HEK293 (cell line): Measurements from ENCODE around the gene NPFFR2.

Experiments
- CTCF ChIA-PET: fragments of 350-600 bp; formaldehyde crosslinking; extraction: SDS; loops from one replicate; lab custom pipeline; 2021; ENCODE audit warnings: antibody characterized with exemption; lab: Yijun Ruan, JAX
- POLR2A ChIA-PET: fragments of 300-600 bp; formaldehyde crosslinking; extraction: SDS; loops from one replicate; lab custom pipeline; 2020; ENCODE audit warnings: antibody characterized with exemption, inconsistent platforms; lab: Yijun Ruan, JAX
- H3K27ac ChIP-seq: fragments of 200-500 bp; sonication (Bioruptor generic); 2 replicates; pipeline ENCODE4 v1.5.1; 2014; ENCODE audit warnings: low read depth, low read length, control low read depth, inconsistent platforms; ENCODE audit errors: extremely low read depth
- H3K36me3 ChIP-seq, 2 experiments: fragments of 200-500 bp in 1 of 2; sonication (Bioruptor generic) in 1 of 2; 1 replicate in 1 of 2; 2 replicates in 1 of 2; pipeline ENCODE4 v1.5.1; 2014 to 2017; ENCODE audit warnings: inconsistent platforms in 2 of 2, low read length in 2 of 2; ENCODE audit not compliant: control insufficient read depth in 2 of 2, insufficient read depth in 1 of 2
- H3K4me1 ChIP-seq: fragments of 200-500 bp; sonication (Bioruptor generic); 2 replicates; pipeline ENCODE4 v1.5.1; 2014; ENCODE audit warnings: mild to moderate bottlenecking, low read length, inconsistent platforms; ENCODE audit not compliant: control insufficient read depth, insufficient read depth
- H3K4me3 ChIP-seq: 2 replicates; pipeline ENCODE4 v1.5.1; 2011; ENCODE audit warnings: low read depth, mild to moderate bottlenecking, control low read depth, low read length, moderate library complexity
- H3K9me3 ChIP-seq: fragments of 200-500 bp; sonication (Bioruptor generic); 2 replicates; pipeline ENCODE4 v1.5.1; 2014; ENCODE audit warnings: low read depth, low read length, inconsistent platforms; ENCODE audit not compliant: control insufficient read depth, insufficient read depth
- GLI2 ChIP-seq: fragments of 450-650 bp; formaldehyde crosslinking; IDR thresholded peaks from 2 replicates; pipeline ENCODE4; 2017; ENCODE audit warnings: missing biosample characterization, missing genetic modification characterization, low read depth, borderline replicate concordance
- HOXC10 ChIP-seq: sonication (generic); formaldehyde crosslinking; IDR thresholded peaks from 2 replicates; pipeline ENCODE4 v1.8.1; 2023; ENCODE audit warnings: mild to moderate bottlenecking, missing genetic modification reagents
- KLF9 ChIP-seq: fragments of 450-650 bp; formaldehyde crosslinking; IDR thresholded peaks from 2 replicates; pipeline ENCODE4 v1.5.1; 2016; ENCODE audit warnings: missing biosample characterization, missing genetic modification characterization, low read depth
- MEIS1 ChIP-seq: sonication (generic); formaldehyde crosslinking; IDR thresholded peaks from 2 replicates; pipeline ENCODE4 v1.8.1; 2022; ENCODE audit warnings: missing genetic modification reagents, mild to moderate bottlenecking, borderline replicate concordance
- OVOL3 ChIP-seq: fragments of 450-650 bp; formaldehyde crosslinking; IDR thresholded peaks from 2 replicates; pipeline ENCODE4 v1.5.1; 2016; ENCODE audit warnings: missing biosample characterization, missing genetic modification characterization
- SCRT1 ChIP-seq: fragments of 450-650 bp; formaldehyde crosslinking; IDR thresholded peaks from 2 replicates; pipeline ENCODE4 v1.5.1; 2016; ENCODE audit warnings: missing biosample characterization, missing genetic modification characterization, borderline replicate concordance
- SETDB1 ChIP-seq: IDR thresholded peaks from one replicate; pipeline ENCODE4 v1.6.1; 2017; ENCODE audit warnings: mild to moderate bottlenecking, low read length, moderate library complexity, mixed read lengths; ENCODE audit not compliant: insufficient read length
- SP3 ChIP-seq: fragments of 450-650 bp; formaldehyde crosslinking; IDR thresholded peaks from 2 replicates; pipeline ENCODE4 v1.5.1; 2016; ENCODE audit warnings: missing biosample characterization, missing genetic modification characterization
- TRIM28 ChIP-seq: IDR thresholded peaks from 2 replicates; pipeline ENCODE4 v1.6.1; 2011; ENCODE audit warnings: low read length, control low read depth, borderline replicate concordance
- WT1 ChIP-seq: fragments of 450-650 bp; formaldehyde crosslinking; IDR thresholded peaks from 2 replicates; pipeline ENCODE4 v1.5.1; 2016; ENCODE audit warnings: missing biosample characterization, missing genetic modification characterization
- YY1 ChIP-seq: fragments of 450-650 bp; formaldehyde crosslinking; IDR thresholded peaks from 2 replicates; pipeline ENCODE4 v1.5.1; 2018; ENCODE audit warnings: missing biosample characterization, missing genetic modification characterization
- ZBTB7A ChIP-seq: fragments of 450-650 bp; formaldehyde crosslinking; IDR thresholded peaks from 2 replicates; pipeline ENCODE4 v1.5.1; 2016; ENCODE audit warnings: low read depth, missing biosample characterization, missing genetic modification characterization
- ZIC2 ChIP-seq: fragments of 450-650 bp; formaldehyde crosslinking; IDR thresholded peaks from 2 replicates; pipeline ENCODE4 v1.5.1; 2016; ENCODE audit warnings: missing biosample characterization, missing genetic modification characterization
- ZNF155 ChIP-seq: fragments of 450-650 bp; formaldehyde crosslinking; IDR thresholded peaks from 2 replicates; pipeline ENCODE4 v1.5.1; 2016; ENCODE audit warnings: missing biosample characterization, missing genetic modification characterization
- ZNF221 ChIP-seq: fragments of 450-650 bp; formaldehyde crosslinking; IDR thresholded peaks from 2 replicates; pipeline ENCODE4 v1.5.1; 2017; ENCODE audit warnings: missing biosample characterization, missing genetic modification characterization, borderline replicate concordance
- ZNF324 ChIP-seq: fragments of 450-650 bp; formaldehyde crosslinking; IDR thresholded peaks from 2 replicates; pipeline ENCODE4 v1.5.1; 2016; ENCODE audit warnings: missing biosample characterization, missing genetic modification characterization
- ZNF362 ChIP-seq: fragments of 450-650 bp; formaldehyde crosslinking; IDR thresholded peaks from 2 replicates; pipeline ENCODE4 v1.5.1; 2016; ENCODE audit warnings: missing biosample characterization, missing genetic modification characterization
- ZNF423 ChIP-seq: fragments of 450-650 bp; formaldehyde crosslinking; IDR thresholded peaks from 2 replicates; pipeline ENCODE4 v1.5.1; 2016; ENCODE audit warnings: missing biosample characterization, missing genetic modification characterization
- ZNF639 ChIP-seq: fragments of 450-650 bp; formaldehyde crosslinking; IDR thresholded peaks from 2 replicates; pipeline ENCODE4 v1.5.1; 2016; ENCODE audit warnings: missing biosample characterization, missing genetic modification characterization
- ZNF76 ChIP-seq: fragments of 450-650 bp; formaldehyde crosslinking; IDR thresholded peaks from 2 replicates; pipeline ENCODE4; 2016; ENCODE audit warnings: low read depth, missing biosample characterization, missing genetic modification characterization, borderline replicate concordance
- ZNF768 ChIP-seq: fragments of 450-650 bp; formaldehyde crosslinking; IDR thresholded peaks from 2 replicates; pipeline ENCODE4 v1.5.1; 2018; ENCODE audit warnings: missing biosample characterization, mild to moderate bottlenecking, missing genetic modification characterization

Gene NPFFR2

GRCh38 chr4:71992571-71993312 lies 39.1 kb upstream of the NPFFR2 start (continued):
- TF ChIP-seq ZBTB7A (tag by site-specific recombination) (no peak), ZNF423 (no peak), SP3 (tag by site-specific recombination) (no peak), YY1 (no peak)
- TF ChIP-seq, all 188 proteins: peak for 0

- Histone ChIP-seq H3K4me3 (no peak overlapping the region), H3K4me1 (no peaks in the 10 kb centered on the region), H3K27ac (no peak overlapping the region), H3K36me3 (no peaks in the 10 kb centered on the region), H3K9me3 (no peaks in the 10 kb centered on the region)
- TF ChIP-seq HOXC10 = no peak
- ChIA-PET POLR2A (no interaction called here), CTCF (interaction anchor here (0.6 kb wide), 1 partner anchor 250 kb away, joined by 3 read pairs; no protein-coding TSS in a partner anchor)
These were observed 37.2 kb upstream of the NPFFR2 start for GRCh38 chr4:71994559-71994958.

GRCh38 chr4:71995297-71995696 lies 36.5 kb upstream of the NPFFR2 start:
- Histone ChIP-seq H3K4me1 (no peaks in the 10 kb centered on the region), H3K27ac (no peak overlapping the region), H3K36me3 (no peaks in the 10 kb centered on the region), H3K9me3 (no peaks in the 10 kb centered on the region), H3K4me3 (no peak overlapping the region)
- TF ChIP-seq ZNF155 (tag by site-specific recombination) (no peak), TRIM28 (peak; percentile 96), SETDB1 (peak; percentile 93), ZNF639 (tag by site-specific recombination) (no peak), SCRT1 (tag by site-specific recombination) (no peak)
- ChIA-PET CTCF (interaction anchor here (0.6 kb wide), 1 partner anchor 251 kb away, joined by 3 read pairs; no protein-coding TSS in a partner anchor), POLR2A (no interaction called here)

- no peak overlapping the region for H3K27ac ChIP-seq
- POLR2A ChIA-PET = no interaction called here
- no peak for TF ChIP-seq ZNF76 (tag by site-specific recombination)
- no peak for TF ChIP-seq ZNF221 (tag by site-specific recombination)
- TF ChIP-seq ZNF324 (tag by site-specific recombination) = no peak
- no peak for TF ChIP-seq GLI2 (tag by site-specific recombination)
- no peak for TF ChIP-seq MEIS1 (CRISPR knock-in tag)
- no peak for TF ChIP-seq ZNF768 (tag by site-specific recombination)
- TF ChIP-seq ZNF362 (tag by site-specific recombination) = no peak
- TF ChIP-seq KLF9 (tag by site-specific recombination) = no peak
- TF ChIP-seq WT1 (tag by site-specific recombination) = no peak
- TF ChIP-seq OVOL3 = no peak
- TF ChIP-seq ZIC2 (tag by site-specific recombination) = no peak
- no peaks in the 10 kb centered on the region for H3K9me3 ChIP-seq
- CTCF ChIA-PET = interaction anchor here (0.6 kb wide), 1 partner anchor 123 kb away, joined by 3 read pairs; no protein-coding TSS in a partner anchor
- H3K36me3 ChIP-seq = no peaks in the 10 kb centered on the region
- no peaks in the 10 kb centered on the region for H3K4me1 ChIP-seq
- H3K4me3 ChIP-seq = no peak overlapping the region
These were observed 25.2 kb upstream of the NPFFR2 start for GRCh38 chr4:72006586-72006985.
